NCI-H2029 treated with DMSO at 0.1 percent for 48 hours (cell line): Measurements from ENCODE around the gene IBTK.
A peak's percentile ranks its signal among the peaks of the same experiment; 100 is the strongest.
"Not testable (repeated sequence)": the region's sequence is repeated elsewhere in the genome, so short reads cannot be mapped to it uniquely, and the experiment has no call there.

ENCODE experiments used
- DNase-seq: peaks from one replicate; lab custom pipeline; 2025; lab: John Stamatoyannopoulos, UW

The IBTK gene, protein sequence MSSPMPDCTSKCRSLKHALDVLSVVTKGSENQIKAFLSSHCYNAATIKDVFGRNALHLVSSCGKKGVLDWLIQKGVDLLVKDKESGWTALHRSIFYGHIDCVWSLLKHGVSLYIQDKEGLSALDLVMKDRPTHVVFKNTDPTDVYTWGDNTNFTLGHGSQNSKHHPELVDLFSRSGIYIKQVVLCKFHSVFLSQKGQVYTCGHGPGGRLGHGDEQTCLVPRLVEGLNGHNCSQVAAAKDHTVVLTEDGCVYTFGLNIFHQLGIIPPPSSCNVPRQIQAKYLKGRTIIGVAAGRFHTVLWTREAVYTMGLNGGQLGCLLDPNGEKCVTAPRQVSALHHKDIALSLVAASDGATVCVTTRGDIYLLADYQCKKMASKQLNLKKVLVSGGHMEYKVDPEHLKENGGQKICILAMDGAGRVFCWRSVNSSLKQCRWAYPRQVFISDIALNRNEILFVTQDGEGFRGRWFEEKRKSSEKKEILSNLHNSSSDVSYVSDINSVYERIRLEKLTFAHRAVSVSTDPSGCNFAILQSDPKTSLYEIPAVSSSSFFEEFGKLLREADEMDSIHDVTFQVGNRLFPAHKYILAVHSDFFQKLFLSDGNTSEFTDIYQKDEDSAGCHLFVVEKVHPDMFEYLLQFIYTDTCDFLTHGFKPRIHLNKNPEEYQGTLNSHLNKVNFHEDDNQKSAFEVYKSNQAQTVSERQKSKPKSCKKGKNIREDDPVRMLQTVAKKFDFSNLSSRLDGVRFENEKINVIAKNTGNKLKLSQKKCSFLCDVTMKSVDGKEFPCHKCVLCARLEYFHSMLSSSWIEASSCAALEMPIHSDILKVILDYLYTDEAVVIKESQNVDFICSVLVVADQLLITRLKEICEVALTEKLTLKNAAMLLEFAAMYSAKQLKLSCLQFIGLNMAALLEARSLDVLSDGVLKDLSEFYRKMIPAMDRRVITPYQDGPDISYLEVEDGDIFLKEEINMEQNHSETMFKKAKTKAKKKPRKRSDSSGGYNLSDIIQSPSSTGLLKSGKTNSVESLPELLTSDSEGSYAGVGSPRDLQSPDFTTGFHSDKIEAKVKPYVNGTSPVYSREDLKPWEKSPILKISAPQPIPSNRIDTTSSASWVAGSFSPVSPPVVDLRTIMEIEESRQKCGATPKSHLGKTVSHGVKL (N-terminal part only)

DNA sequence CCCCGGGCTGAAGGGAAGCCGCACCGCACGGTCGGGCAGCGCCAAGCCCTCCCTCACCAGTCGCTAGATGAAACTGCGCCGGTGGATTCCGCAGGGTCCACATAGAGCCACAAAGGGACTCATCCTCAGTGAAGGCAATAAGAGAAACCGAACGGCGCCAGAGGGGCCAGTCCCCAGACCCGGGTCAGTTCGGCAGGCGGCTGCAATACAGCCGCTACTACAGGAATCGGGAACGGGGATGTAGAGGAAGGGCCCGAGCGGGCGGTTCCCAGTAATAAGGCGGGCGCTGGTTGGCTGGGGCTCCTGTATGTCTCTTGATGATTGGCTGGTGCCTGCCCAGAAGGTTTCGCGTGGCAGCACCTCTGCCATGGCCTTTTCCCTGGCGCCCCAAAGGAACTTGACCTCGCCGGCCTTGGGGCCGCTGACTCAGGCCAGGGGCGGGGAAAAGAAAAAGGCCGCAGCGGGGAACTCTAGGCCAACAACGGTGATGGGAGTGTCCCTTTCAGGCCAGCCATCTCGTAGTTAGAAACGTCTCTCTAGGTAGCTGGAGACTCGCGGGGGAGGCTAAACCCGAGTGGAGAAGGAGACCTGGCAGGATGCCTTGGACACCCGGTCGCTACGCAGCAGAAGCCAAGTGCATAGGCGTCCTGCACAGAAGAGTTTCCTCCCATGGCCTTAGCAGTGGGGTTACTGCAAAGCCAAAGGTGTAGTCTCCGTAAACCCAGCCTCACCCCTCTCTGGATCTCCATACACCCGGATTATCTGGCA is at the start of gene IBTK:
Gene IBTK (minus strand): TSS at position 240 of the 768 bp plus-strand sequence. CDS start 7,258 bp downstream, outside the sequence.
- DNase-seq: peak; percentile 88

DNA sequence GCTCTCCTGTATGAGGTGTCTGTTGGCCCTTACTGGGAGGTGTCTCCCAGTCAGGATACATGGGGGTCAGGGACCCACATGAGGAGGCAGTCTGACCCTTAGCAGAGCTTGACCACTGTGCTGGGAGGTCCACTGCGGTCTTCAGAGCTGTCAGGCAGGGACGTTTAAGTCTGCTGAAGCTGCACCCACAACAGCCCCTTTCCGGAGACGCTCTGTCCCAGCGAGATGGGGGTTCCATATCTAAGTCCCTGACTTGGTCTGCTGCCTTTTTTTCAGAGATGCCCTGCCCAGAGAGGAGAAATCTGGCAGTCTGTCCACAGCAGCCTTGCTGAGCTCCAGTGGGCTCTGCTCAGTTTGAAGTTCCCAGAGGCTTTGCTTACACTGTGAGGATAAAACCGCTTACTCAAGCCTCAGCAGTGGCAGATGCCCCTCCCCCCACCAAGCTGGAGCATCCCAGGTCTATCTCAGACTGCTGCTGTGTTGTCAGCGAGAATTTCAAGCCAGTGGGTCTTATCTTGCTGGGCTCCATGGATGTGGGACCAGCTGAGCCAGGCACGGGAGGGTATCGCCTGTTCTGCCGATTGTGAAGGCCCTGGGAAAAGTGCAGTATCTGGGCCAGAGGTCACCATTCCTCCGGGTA is 36.3 kb upstream of the IBTK start:
- DNase-seq: no peak

DNA sequence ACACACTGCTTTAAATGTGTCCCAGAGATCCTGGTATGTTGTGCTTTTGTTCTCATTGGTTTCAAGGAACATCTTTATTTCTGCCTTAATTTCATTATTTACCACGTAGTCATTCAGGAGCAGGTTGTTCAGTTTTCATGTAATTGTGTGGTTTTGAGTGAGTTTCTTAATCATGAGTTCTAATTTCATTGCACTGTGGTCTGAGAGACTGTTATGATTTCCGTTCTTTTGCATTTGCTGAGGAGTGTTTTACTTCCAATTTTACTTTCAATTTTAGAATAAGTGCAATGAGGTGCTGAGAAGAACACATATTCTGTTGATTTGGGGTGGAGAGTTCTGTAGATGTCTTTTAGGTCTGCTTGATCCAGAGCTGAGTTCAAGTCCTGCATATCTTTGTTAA is 34.0 kb upstream of the IBTK start:
- not testable (repeated sequence) for DNase-seq

DNA sequence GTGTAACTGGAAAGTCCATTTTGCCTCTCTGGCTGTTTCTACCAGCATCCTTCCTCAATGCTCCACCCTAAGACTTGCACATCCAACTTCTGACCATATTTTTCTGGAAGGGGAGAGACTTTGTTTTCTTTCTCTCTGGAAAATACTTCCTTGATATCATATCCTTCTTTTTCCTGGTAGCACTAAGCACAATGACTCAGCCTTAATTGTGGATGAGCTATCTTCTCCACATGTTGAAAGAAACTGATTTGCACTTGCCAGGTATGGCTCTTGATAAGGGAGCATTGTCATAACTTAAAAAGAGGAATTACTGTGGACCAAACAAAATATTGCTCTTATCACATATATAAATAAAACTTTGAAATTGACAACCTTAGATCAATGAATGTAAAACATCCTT is 30.1 kb upstream of the IBTK start:
- DNase-seq: no peak

DNA sequence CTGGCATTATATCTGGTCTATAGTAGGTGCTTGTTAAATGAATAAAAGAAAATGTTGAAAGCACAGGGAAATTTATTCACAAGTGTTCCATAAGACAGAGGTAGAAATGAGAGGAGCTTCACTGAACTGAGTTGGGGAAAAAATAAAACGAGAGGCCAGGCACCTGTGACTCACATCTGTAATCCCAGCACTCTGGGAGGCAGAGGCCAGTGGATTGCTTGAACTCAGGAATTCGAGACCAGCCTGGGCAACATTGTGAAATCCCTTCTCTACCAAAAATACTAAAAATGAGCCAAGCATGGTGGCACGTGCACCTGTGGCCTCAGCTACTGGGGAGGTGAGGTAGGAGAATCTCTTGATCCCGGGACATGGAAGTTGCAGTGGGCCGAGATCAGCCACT is 28.1 kb upstream of the IBTK start:
- DNase-seq: no peak

DNA sequence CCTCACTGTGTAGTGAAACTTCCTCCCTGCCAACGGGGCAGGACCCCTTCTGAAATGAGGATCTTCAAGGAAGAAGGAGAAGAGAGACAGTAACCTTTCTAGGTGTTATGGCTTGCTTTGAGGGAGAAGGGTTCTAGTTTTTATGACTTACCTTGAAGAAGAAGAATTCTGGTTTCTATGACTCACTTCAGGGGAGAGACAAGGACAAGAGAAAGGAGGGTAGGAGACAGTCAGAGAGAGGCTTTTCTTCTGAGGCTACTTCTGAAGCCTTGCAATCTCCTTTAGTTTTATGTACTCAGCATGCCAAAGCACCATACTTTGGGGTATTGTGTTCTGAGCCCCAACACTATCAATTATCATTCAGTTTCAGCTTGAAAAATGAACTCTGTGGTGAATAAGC is 25.8 kb upstream of the IBTK start:
- DNase-seq: no peak

DNA sequence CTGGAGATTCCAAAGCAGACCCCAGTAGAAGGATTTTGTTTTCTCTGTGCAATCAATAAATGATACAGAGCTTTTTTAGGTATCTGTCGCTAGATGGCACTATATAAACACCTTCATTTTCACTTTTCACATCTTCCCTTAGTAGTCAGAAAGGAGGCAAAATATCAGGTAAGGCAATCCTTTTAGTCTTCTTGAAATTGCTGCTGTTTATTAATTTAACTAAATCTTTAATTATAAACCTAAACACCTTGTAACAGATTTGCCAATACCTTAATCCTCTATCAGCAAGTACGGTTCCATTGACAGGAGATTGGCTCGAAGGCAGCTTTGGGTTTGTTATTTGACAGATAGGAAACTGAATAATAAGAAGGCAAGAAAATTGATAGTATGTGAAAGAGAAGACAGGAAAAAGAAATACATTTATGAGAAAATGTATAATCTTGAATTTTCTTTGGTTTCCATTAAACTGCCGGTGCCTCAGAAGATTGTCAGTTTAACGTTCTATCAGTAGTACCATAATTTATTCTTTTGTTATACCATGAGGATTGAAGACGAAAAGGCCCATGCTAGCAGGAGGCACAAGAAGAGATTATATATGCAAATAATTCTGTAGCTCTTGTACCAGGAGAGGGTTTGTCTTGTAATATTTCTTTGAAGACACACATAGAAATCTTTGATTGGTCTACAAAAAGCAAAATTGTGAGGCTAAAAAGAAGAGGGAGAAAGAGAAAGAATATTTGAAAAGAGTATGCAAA is 23.5 kb upstream of the IBTK start:
- peak; percentile 100 for DNase-seq

DNA sequence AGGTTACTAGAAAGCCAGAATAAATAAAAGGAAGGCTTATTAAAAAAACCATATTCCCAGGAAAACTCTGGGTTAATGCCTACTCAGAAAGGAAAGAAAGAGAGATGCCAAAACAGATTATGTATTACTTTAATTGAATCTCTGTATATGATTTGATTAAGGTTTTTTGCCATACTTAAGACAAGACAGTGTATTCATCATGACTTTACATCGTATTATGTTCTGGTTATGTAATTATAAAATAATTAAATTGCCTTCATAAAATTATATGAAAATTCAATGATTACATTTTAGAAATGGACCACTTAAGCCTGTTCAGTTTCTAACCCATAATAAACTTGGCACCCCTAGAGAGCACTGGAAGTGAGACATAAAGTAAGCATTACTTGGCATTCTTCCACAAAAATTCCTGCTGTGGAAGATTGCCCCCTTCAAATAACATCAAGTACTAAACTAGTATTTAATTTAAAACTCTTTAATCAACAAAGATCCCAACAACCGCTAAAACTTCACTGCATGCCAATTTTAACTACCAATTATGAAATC is 20.8 kb upstream of the IBTK start:
- DNase-seq: no peak

DNA sequence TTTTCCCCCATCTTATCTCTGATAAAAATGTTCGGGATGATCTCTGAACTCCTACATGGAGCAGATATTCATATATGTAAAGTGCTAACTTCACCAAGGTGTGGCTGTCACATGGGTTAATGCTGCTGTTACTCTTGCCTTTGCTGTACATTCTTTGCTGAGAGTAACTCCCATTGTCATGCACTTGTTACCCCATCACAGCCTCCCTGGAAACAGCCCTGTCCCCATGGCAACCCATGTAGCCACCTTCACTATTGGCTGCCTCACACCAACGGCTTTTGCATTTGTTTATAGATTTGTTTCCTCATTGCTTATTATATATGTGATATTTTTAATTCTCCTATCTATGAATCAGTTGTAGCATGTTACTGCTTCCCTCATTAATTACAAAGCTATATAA is 17.3 kb upstream of the IBTK start:
- DNase-seq: no peak

DNA sequence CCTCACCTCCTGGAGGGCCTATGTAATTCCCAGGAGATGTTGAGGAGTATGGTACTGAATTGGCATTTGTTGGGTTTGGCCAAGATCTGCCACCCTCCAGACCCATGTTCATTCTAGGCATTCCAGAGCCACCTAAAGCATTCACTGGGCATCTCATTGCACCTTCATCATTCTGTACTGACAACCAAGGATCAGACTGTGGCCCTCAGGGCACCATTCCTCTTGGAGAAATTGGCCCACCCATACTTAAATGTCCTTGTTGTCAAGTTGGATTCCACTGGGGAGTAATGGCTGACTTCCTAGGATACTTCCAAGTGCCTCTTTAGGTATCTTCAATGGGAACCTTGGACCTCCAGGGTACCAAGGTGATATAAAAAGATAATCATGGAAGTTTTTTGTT is 16.8 kb upstream of the IBTK start:
- no peak for DNase-seq

DNA sequence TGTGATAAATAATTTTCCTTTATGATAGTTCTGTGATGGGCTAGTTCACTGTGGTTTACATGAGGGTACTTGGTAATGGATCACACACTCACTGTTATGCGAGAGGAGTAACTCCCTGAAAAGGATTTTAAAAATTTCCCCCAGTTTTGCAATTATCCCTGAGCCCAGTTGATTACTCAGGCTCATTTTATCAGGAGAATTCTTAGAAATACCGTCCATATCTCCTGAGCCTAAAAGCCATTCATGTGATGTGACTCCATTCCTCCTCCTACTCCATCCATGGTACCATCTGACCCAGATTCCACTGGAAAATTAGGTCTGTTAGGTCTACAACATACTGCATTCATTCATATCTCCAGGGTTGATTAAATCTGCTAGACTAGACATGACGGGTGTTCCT is 16.4 kb upstream of the IBTK start:
- DNase-seq: no peak

DNA sequence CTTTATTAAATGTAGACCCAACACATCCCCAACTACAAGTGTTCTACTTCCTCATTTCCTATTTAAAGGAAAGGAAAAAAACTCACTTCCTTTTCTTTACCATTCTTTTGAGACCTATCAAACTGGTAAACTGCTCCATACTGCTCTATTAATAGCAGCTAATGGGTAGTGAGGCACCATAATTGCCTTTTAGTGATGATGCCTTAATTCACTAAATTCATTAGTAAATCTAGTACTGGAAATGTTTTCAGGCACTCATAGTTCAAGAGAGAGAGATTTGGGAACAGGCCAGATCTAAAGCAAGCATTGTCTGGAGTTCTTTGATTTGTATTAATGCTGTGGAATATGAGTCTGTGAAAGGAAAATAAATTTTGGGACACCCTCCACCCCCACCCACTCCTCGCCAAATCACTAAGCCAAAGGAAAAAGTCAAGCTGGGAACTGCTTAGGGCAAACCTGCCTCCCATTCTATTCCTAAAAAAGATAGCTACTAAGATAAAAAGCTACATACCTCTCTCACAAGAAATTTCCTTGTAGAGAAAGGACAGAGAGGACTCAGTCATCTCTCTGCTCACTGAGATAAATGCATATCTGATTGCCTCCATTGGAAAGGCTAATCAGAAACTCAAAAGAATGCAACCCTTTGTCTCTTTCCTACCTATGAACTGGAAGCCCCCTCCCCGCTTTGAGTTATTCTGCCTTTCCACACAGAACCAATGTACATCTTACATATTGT is 13.6 kb upstream of the IBTK start:
- DNase-seq: no peak

DNA sequence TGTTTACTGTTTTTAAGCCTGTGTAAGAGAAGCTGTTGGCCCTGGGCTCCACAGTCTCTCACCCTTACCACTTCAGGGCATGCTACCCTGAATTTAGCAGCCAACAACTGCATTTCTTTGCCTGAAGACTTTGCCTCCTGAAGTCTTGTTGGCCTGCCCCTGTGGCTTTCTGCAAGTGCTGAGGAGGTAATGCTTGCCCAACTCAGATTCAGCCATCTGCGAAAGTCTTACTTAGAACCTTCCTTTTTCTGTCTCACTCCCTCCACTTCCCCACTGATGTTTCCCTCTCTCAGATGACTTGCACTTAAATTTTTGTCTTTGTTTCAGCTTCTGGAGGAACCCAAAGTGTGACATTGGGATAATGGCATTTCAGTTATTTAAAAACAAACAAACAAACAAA is 11.8 kb upstream of the IBTK start:
- no peak for DNase-seq

DNA sequence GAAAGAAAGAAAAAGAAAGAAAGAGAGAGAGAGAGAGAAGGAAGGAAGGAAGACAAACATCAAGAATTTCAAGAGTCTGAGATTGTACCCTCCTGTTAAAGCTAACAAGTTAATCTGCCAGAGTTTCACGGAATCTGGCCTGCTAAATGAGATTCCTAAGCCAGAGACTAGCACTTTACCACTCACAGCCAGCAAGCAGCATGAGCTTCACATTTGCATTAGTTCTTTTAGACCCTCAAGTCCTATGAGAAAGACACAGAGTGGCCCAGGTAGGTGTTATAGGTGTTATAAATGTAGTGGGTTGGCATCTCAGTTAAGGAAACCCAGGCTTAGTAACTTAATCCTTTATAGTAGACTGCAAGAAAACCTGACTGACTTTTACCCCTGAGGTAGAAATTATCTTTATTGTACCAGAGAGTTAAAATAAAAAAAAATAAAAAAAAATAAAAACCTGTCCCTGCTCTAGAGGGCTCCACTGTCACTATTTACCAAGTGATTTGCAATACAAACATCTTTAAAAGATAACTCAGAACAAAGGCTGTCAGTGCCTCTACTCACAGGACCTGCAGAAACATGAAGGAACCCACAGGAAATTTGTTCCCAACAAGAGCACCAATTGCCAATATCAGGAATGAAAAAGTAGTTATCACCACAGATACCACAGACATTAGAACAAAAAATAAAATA is 9.7 kb upstream of the IBTK start:
- DNase-seq: no peak

DNA sequence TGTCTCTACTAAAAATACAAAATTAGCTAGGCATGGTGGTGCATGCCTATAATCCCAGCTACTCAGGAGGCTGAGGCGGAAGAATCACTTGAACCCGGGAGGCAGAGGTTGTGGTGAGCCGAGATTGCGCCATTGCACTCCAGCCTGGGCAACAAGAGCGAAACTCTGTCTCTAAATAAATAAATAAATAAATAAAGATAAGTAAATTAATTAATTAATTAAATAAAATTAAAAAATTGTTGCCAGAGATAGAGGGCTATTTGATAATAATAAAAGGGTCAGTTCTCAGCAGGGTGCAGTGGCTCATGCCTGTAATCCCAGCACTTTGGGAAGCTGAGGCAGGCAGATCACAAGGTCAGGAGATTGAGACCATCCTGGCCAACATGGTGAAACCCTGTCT is 7.2 kb upstream of the IBTK start:
- not testable (repeated sequence) for DNase-seq

DNA sequence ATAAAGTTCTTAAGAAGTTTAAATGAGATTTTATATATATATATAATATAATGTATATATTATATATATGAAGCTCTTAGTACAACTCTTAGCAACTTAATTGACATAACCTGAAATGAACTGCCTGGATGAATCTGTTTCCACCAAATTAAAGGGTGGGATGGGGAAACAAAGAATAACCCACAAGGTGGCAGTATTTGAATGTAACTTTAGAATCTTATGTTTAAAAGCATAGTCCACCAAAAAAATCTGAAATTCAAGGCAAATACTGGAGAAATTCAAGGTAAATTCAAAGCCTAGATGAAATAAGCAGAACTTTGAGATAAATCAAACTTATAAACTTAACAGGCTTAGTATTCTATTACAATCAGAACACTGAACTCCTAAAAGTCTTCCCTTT is 4.4 kb upstream of the IBTK start:
- DNase-seq: no peak

DNA sequence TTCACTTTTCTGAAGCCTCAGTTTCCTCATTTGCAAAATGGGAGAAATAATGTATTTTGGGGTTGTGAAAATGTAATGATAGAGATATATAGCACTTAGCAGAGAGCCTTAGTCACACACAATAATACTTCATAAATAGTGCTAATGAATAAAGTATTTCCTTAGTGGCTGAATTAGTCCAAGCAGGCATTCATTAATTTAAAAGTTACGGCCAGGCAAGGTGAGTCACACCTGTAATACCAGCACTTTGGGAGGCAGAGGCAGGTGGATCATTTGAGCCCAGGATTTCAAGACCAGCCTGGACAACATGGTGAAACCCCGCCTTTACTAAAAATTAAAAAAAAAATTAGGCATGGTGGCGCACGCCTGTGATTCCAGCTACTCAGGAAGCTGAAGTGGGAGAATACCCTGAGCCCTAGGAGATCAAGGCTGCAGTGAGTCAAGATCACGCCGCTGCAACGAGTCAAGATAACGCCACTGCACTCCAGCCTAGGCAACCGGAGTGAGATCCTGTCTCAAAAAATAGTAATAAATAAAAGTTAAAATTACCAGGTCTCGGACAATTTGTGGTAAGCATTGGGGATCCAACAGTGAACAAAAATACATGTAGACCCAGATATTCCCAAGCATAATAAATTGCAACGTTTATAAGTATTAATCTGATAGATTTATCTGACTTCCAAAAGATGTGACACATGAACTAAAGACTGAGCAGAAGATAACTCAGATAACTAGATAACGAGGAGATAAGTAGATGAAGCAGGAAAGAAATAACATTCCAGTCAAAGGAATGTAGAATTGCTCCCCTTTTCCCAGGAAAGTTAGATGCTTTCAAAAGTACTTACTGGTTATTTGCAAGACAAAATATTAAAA is 2.1 kb upstream of the IBTK start:
- no peak for DNase-seq

DNA sequence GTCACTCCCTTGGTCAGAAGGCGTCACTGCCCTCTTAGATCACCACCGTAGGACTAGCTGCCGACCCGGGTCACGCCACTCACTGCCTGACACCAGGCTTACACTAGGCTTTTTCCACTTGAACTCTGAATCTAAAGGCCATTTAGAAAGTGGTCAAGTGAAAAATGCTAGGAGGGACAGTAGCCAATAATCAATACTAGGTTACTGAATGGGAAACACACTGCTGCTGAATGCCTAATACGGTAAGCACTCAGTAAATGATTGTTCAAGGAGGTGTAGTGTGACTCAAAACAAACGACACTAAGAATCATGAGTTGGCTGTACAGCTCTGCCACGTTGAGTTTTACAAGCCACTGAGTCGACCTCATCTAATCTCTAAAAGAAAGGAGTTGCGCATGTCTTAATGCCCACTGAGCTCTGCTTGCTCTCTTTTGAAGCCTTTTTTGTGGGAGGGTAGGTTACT is 760 bp upstream of the IBTK start:
- DNase-seq: no peak
